ENCODE data around the gene C10orf95. TPM values are rescaled to one million over a fixed set of nuclear protein-coding genes. Genes with fewer than 3 reads are reported as not detected.
A peak's percentile ranks its signal among the peaks of the same experiment; 100 is the strongest.

C10orf95 gene
- total and polyA plus RNA-seq, 8 donors, result 0.70 to 7.3 (median 1.7) TPM

DNA sequence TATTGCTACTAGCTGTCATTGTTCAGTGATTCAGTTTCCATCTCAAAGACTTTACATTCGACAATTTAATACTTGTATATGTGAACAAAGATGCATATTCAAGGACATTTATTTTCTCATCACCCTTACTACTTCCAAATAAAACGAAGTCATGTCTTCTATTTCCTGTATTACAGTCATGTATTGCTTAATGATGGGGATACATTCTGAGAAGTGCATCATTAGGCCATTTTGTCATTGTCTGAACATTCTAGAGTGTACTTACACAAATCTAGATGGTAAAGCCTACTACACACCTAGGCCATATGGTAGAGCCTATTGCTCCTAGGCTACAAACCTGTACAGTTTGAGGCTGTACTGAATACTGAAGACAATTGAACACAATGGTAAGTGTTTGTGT is 6.5 kb downstream of the C10orf95 start:
- ATAC-seq, result no peak

DNA sequence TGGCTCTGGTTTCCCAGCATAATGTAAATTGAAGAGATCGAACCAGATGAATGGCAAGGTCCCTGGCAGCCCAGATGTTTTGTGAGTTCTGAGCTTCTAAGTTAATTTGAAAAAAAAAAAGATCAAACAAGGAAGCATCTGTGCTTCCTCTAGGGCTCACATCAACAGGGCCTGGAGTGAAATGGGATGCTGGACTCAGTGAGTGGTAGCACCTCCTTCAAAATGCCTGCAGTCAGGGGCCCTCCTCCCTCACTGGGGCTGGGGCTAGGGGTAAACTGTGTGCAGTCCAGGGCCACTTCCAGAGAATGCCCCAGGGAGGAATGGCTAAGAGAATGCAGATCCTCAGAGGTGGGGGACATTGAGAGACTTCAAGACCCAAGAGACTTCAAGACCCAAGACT is 13.0 kb downstream of the C10orf95 start:
- Histone ChIP-seq H3K4me1 (peaks cover 7 to 37% of the 10 kb centered on the region in 2 donors), H3K4me3 (peak overlapping the region in 1 of 2 donors; percentile 38), H3K27ac (no peak overlapping the region), H3K27me3 (no peaks in the 10 kb centered on the region), H3K9me3 (no peaks in the 10 kb centered on the region), H3K36me3 (no peaks in the 10 kb centered on the region)
- TF ChIP-seq, protein P1, sequence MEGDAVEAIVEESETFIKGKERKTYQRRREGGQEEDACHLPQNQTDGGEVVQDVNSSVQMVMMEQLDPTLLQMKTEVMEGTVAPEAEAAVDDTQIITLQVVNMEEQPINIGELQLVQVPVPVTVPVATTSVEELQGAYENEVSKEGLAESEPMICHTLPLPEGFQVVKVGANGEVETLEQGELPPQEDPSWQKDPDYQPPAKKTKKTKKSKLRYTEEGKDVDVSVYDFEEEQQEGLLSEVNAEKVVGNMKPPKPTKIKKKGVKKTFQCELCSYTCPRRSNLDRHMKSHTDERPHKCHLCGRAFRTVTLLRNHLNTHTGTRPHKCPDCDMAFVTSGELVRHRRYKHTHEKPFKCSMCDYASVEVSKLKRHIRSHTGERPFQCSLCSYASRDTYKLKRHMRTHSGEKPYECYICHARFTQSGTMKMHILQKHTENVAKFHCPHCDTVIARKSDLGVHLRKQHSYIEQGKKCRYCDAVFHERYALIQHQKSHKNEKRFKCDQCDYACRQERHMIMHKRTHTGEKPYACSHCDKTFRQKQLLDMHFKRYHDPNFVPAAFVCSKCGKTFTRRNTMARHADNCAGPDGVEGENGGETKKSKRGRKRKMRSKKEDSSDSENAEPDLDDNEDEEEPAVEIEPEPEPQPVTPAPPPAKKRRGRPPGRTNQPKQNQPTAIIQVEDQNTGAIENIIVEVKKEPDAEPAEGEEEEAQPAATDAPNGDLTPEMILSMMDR (IDR thresholded peaks at IDR 0.05), result no peak
- ATAC-seq (no peak), DNase-seq (no peak)
- intact Hi-C loops (cut with DNase I), result no loop called here

More for the DNA sequence above, 6.5 kb downstream of the C10orf95 start:
- H3K36me3 ChIP-seq, result no peaks in the 10 kb centered on the region
- H3K27ac ChIP-seq, result no peak overlapping the region
- TF ChIP-seq, protein P1 (IDR thresholded peaks at IDR 0.05), result no peak
- no peak for DNase-seq
- H3K4me1 ChIP-seq, result peaks cover 0 to 10% of the 10 kb centered on the region in 2 donors
- H3K9me3 ChIP-seq, result no peaks in the 10 kb centered on the region
- H3K27me3 ChIP-seq, result no peaks in the 10 kb centered on the region
- no peak overlapping the region for H3K4me3 ChIP-seq
- intact Hi-C loops (cut with DNase I), result no loop called here

DNA sequence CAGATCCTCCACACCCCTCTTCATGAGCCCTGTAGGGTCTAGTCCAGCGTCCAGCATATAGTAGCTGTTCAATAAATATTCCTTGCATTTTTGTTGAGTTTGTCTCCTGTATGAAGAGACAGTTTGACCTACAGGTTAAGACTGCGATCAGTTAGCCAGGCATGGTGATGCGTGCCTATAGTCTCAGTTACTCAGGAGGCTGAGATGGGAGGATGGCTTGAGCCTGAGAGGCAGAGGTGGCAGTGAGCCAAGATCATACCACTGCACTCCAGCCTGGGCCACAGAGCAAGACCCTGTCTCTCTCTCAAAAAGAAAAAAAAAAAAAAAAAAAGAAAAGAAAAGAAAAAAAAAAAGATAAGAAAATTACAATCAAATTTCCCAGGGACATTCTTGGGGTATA is 13.8 kb downstream of the C10orf95 start:
- H3K27ac ChIP-seq, result no peak overlapping the region
- H3K9me3 ChIP-seq, result no peaks in the 10 kb centered on the region
- intact Hi-C loops (cut with DNase I), result no loop called here
- no peaks in the 10 kb centered on the region for H3K27me3 ChIP-seq
- no peak for DNase-seq
- H3K4me3 ChIP-seq, result peak overlapping the region in 1 of 2 donors; percentile 38
- no peak for ATAC-seq
- H3K36me3 ChIP-seq, result no peaks in the 10 kb centered on the region
- H3K4me1 ChIP-seq, result peaks cover 7 to 44% of the 10 kb centered on the region in 2 donors
- TF ChIP-seq, protein P1 (IDR thresholded peaks at IDR 0.05), result no peak

DNA sequence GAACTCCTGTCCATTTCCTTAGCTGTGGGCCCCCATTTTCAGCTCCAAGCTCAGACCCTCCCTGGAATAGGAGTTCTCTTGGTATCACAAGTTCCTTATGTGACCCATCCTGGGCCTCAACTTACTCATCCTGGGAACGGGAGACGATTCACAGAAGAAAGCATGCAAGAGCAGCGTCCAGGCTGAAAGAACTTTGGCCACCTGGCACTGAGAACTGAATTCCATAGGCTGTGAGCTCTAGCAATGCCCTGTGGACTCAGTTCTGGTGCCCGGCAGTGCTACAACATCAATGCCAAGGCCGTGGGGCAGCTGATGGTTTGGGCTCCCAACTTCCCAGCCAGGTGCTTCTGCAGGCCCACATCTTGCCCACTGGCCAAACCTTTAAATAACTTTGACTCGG is 15.0 kb downstream of the C10orf95 start:
- no peaks in the 10 kb centered on the region for H3K27me3 ChIP-seq
- intact Hi-C loops (cut with DNase I), result no loop called here
- ATAC-seq (no peak), DNase-seq (no peak)
- H3K27ac ChIP-seq, result peak overlapping the region; percentile 77 to 84
- TF ChIP-seq, protein P1 (IDR thresholded peaks at IDR 0.05), result no peak
- peaks cover 13 to 52% of the 10 kb centered on the region in 2 donors for H3K4me1 ChIP-seq
- H3K9me3 ChIP-seq, result no peaks in the 10 kb centered on the region
- peak overlapping the region; percentile 15 to 38 for H3K4me3 ChIP-seq
- H3K36me3 ChIP-seq, result no peaks in the 10 kb centered on the region

DNA sequence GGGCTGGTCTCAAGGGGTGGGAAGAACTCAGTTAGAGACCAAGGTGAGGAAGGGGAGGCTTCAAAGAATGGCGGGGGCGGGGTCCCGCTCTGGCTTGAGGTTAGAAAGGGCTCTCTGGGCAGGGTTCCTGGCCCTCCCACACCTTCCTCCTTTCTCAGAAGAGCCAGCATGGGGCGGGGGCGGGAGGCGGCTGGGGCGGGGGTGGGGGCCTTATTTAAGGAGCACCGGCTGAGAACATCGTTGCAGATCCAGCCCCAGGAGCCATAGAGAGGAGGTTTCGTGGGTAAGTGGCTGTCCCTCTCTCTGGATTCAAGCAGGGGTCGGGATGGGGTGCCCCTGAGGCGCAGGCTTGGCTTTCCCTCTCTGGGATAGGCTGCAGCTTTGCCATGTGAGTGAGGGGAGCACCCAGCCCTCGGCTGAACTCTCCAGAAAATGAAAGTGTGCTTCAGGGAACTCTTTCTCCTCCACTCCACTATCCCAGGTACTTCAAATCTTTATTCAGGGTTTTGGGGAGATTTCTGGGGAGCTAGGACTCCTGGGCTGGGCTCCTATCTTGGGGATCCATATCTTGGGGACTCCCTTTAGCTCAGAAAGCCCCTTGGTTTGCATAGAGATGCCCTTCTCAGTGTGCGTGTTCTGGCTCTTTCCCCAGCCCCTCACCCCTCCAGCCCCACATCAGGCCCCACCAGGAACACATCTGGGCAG is 15.7 kb downstream of the C10orf95 start:
- TF ChIP-seq, protein P1 (IDR thresholded peaks at IDR 0.05), result no peak
- Histone ChIP-seq H3K36me3 (no peaks in the 10 kb centered on the region), H3K27ac (peak overlapping the region; percentile 77 to 84), H3K4me3 (peak overlapping the region; percentile 15 to 38), H3K9me3 (no peaks in the 10 kb centered on the region), H3K27me3 (no peaks in the 10 kb centered on the region), H3K4me1 (peaks cover 13 to 55% of the 10 kb centered on the region in 2 donors)
- intact Hi-C loops (cut with DNase I), result no loop called here
- ATAC-seq, result peak; percentile 44
- peak in 3 of 4 donors; percentile 65 to 85 (median 67) for DNase-seq

Measured in left lung (tissue), 10 donors.